H1 (cell line): Measurements from ENCODE around the gene FHIT. TPM values are rescaled to one million over a fixed set of nuclear protein-coding genes. Genes with fewer than 3 reads are reported as not detected.

Experiments used
- CTCF ChIA-PET: fragments of 300-600 bp; sonication (Branson Sonifier 250); formaldehyde crosslinking; loops from one replicate; lab custom pipeline; 2021; ENCODE audit not compliant: partially characterized antibody; lab: Charles Lee
- POLR2A ChIA-PET: fragments of 300-600 bp; sonication (Branson Sonifier 250); formaldehyde crosslinking; loops from one replicate; lab custom pipeline; 2021; ENCODE audit warnings: inconsistent platforms; ENCODE audit not compliant: partially characterized antibody; lab: Charles Lee
- DNase-seq, 2 experiments: peaks; one replicate each; pipeline versions ENCODE4 v3.0.0 to v3.0.0-alpha.2; 2010 to 2022; ENCODE audit warnings: low spot score in 2 of 2, low read depth in 1 of 2, mixed read lengths in 1 of 2
- FAIRE-seq: peaks from 2 replicates; lab custom pipeline; 2011; peaks lifted over from hg19 to GRCh38; lab: Jason Lieb, UNC
- H2AFZ ChIP-seq: 2 replicates; pipeline ENCODE4 v1.8.1; 2012; ENCODE audit warnings: low read length, inconsistent platforms
- H2AK5ac ChIP-seq: 2 replicates; pipeline ENCODE4 v1.6.1; 2013; ENCODE audit warnings: low read depth, low read length
- H2BK120ac ChIP-seq: replicated peaks from 2 replicates; pipeline ENCODE3; 2013; ENCODE audit warnings: low read depth, low read length, inconsistent platforms
- H2BK12ac ChIP-seq: 2 replicates; pipeline ENCODE4 v1.6.1; 2013; ENCODE audit warnings: low read depth, low read length
- H2BK15ac ChIP-seq: 2 replicates; pipeline ENCODE4 v1.6.1; 2013; ENCODE audit warnings: low read length
- H2BK20ac ChIP-seq: 2 replicates; pipeline ENCODE4 v1.6.1; 2013; ENCODE audit warnings: low read length
- H2BK5ac ChIP-seq: 2 replicates; pipeline ENCODE4 v1.6.1; 2013; ENCODE audit warnings: low read depth, low read length
- H3K14ac ChIP-seq: 2 replicates; pipeline ENCODE4 v1.6.1; 2013; ENCODE audit warnings: inconsistent platforms; ENCODE audit not compliant: insufficient read length
- H3K18ac ChIP-seq: 2 replicates; pipeline ENCODE4 v1.6.1; 2013; ENCODE audit warnings: low read length; ENCODE audit errors: extremely low read depth
- H3K23ac ChIP-seq: 2 replicates; pipeline ENCODE4 v1.6.1; 2013; ENCODE audit warnings: inconsistent platforms; ENCODE audit not compliant: insufficient read length
- H3K23me2 ChIP-seq: 2 replicates; pipeline ENCODE4 v1.6.1; 2013; ENCODE audit warnings: low read depth, low read length
- H3K27ac ChIP-seq: 2 replicates; pipeline ENCODE4 v1.6.1; 2011; ENCODE audit warnings: low read depth, low read length, inconsistent platforms
- H3K27me3 ChIP-seq, 4 experiments: replicated peaks in 1 of 4; 1 replicate in 1 of 4; 2 replicates in 3 of 4; pipeline versions ENCODE4 v1.6.1 to v1.8.1; 2011 to 2013; ENCODE audit warnings: low read length in 3 of 4, mild to moderate bottlenecking in 3 of 4, inconsistent platforms in 2 of 4, mixed read lengths in 2 of 4, moderate library complexity in 1 of 4; ENCODE audit not compliant: control insufficient read depth in 3 of 4, insufficient read depth in 3 of 4; ENCODE audit errors: extremely low read depth in 1 of 4
- H3K36me3 ChIP-seq, 4 experiments: 2 replicates each; pipeline versions ENCODE4 v1.6.1 to v1.8.1; 2011 to 2013; ENCODE audit warnings: mild to moderate bottlenecking in 4 of 4, low read length in 3 of 4, moderate library complexity in 2 of 4, control low read depth in 1 of 4, inconsistent platforms in 1 of 4; ENCODE audit not compliant: insufficient read depth in 4 of 4, control insufficient read depth in 2 of 4
- H3K4ac ChIP-seq: replicated peaks from 2 replicates; pipeline ENCODE3; 2013; ENCODE audit warnings: low read length, low read depth, mixed read lengths, inconsistent platforms; ENCODE audit not compliant: insufficient read length
- H3K4me1 ChIP-seq, 4 experiments: replicated peaks in 1 of 4; 1 replicate in 1 of 4; 2 replicates in 3 of 4; pipeline versions ENCODE4 v1.6.1 to v1.8.1; 2011 to 2013; ENCODE audit warnings: low read length in 3 of 4, inconsistent platforms in 2 of 4, mixed read lengths in 1 of 4; ENCODE audit not compliant: insufficient read depth in 4 of 4, control insufficient read depth in 3 of 4
- H3K4me2 ChIP-seq, 2 experiments: 2 replicates each; pipeline versions ENCODE4 v1.6.1 to v1.8.1; 2011 to 2013; ENCODE audit warnings: low read depth in 2 of 2, low read length in 2 of 2, control low read depth in 1 of 2, inconsistent platforms in 1 of 2, mild to moderate bottlenecking in 1 of 2; ENCODE audit not compliant: insufficient read depth in 1 of 2
- H3K4me3 ChIP-seq, 4 experiments: fragments of 200-600, 300-600 bp in 1 of 4; sonication (generic), shearing (Covaris generic), sonication (Bioruptor Twin) in 1 of 4; 2 replicates each; pipeline versions ENCODE4 v1.5.1 to v1.8.1; 2011 to 2016; ENCODE audit warnings: low read length in 4 of 4, low read depth in 3 of 4, control low read depth in 2 of 4, inconsistent platforms in 2 of 4, mild to moderate bottlenecking in 2 of 4, mixed read lengths in 1 of 4, moderate library complexity in 1 of 4; ENCODE audit not compliant: insufficient read depth in 2 of 4; ENCODE audit errors: extremely low read depth in 1 of 4
- H3K56ac ChIP-seq: replicated peaks from 2 replicates; pipeline ENCODE3; 2013; ENCODE audit warnings: low read depth, mild to moderate bottlenecking, mixed read lengths, low read length, inconsistent platforms; ENCODE audit not compliant: insufficient read length
- H3K79me1 ChIP-seq: 2 replicates; pipeline ENCODE4 v1.6.1; 2013; ENCODE audit warnings: low read depth, low read length, control low read depth
- H3K79me2 ChIP-seq, 2 experiments: 2 replicates each; pipeline versions ENCODE4 v1.6.1 to v1.8.1; 2012 to 2013; ENCODE audit warnings: low read length in 2 of 2, mild to moderate bottlenecking in 2 of 2, inconsistent platforms in 1 of 2; ENCODE audit not compliant: insufficient read depth in 2 of 2, control insufficient read depth in 1 of 2
- H3K9ac ChIP-seq, 4 experiments: replicated peaks in 1 of 4; 1 replicate in 1 of 4; 2 replicates in 3 of 4; pipeline versions ENCODE4 v1.6.1 to v1.8.1; 2011 to 2013; ENCODE audit warnings: low read depth in 3 of 4, low read length in 3 of 4, control low read depth in 2 of 4, mild to moderate bottlenecking in 2 of 4, moderate library complexity in 2 of 4, inconsistent platforms in 1 of 4; ENCODE audit errors: extremely low read depth in 1 of 4
- H3K9me3 ChIP-seq, 2 experiments: 2 replicates each; pipeline versions ENCODE4 v1.6.1 to v1.8.1; 2012 to 2013; ENCODE audit warnings: mild to moderate bottlenecking in 2 of 2, moderate library complexity in 2 of 2, control low read depth in 1 of 2, inconsistent platforms in 1 of 2, low read depth in 1 of 2, low read length in 1 of 2, mixed read lengths in 1 of 2; ENCODE audit not compliant: insufficient read depth in 2 of 2
- H4K20me1 ChIP-seq, 2 experiments: replicated peaks in 1 of 2; 2 replicates each; pipeline versions ENCODE3 to v1.8.1; 2011 to 2013; ENCODE audit warnings: inconsistent platforms in 2 of 2, low read length in 2 of 2, mild to moderate bottlenecking in 1 of 2; ENCODE audit not compliant: insufficient read depth in 2 of 2, control insufficient read depth in 1 of 2
- H4K5ac ChIP-seq: 2 replicates; pipeline ENCODE4 v1.6.1; 2013; ENCODE audit warnings: low read length, low read depth, mixed read lengths, inconsistent platforms; ENCODE audit not compliant: insufficient read length
- H4K8ac ChIP-seq: 2 replicates; pipeline ENCODE4 v1.8.0; 2013; ENCODE audit warnings: mild to moderate bottlenecking, moderate library complexity, low read length, inconsistent platforms; ENCODE audit not compliant: insufficient read depth; ENCODE audit errors: extremely low read depth
- H4K91ac ChIP-seq: replicated peaks from 2 replicates; pipeline ENCODE3; 2013; ENCODE audit warnings: low read length, mixed read lengths, inconsistent platforms; ENCODE audit not compliant: insufficient read length
- USF2 ChIP-seq: IDR thresholded peaks from 2 replicates; pipeline ENCODE4 v1.6.1; 2011; ENCODE audit warnings: low read length, improper control_type of control experiment
- WGBS, 2 experiments: shearing (Covaris generic) in 1 of 2; methylation state at CpG; one replicate each; pipeline versions ENCODE4 v1.1.6 to v1.1.7; 2013 to 2015; ENCODE audit warnings: low lambda C conversion rate in 2 of 2, mixed read lengths in 2 of 2, inconsistent platforms in 1 of 2, low coverage in 1 of 2, missing lambda C conversion rate in 1 of 2; ENCODE audit not compliant: insufficient replicate concordance in 2 of 2, insufficient coverage in 1 of 2, insufficient read length in 1 of 2; ENCODE audit errors: extremely low coverage in 1 of 2, missing lambda C conversion rate in 1 of 2; 5-methylcytosine and 5-hydroxymethylcytosine counted together
- polyA plus RNA-seq, 7 experiments: library from polyadenylated mRNA; depleted of rRNA in 3 of 7; stranded (reverse) in 5 of 7; unstranded in 2 of 7; fragments of >200 nt in 5 of 7; fragments of 200-250 nt in 2 of 7; gene quantifications; 1 replicate in 5 of 7; 2 replicates in 1 of 7; 4 replicates in 1 of 7; pipeline versions ENCODE4 v1.2.1 to v1.2.3, GENCODE V29; 2011 to 2013; ENCODE audit warnings: missing spikeins in 2 of 7, mixed read lengths in 2 of 7
- total RNA-seq: library from RNA; stranded (reverse); fragmentation: NEBNext Ultra II Directional; extraction: Animal tissue kit (Norgen Biotek cat#: 25700); gene quantifications from 2 replicates; pipeline ENCODE4 v1.2.1, GENCODE V29; 2021

Gene FHIT
- total and polyA plus RNA-seq, 2 of the 8 experiments (the other 6 are each of a cell fraction or from before 2014, with no cell fraction given): 1.2 to 3.2 TPM

GRCh38 chr3:59750391-59750790 is 1500.9 kb downstream of the FHIT start:
- Histone ChIP-seq H4K91ac (no peak overlapping the region), H3K4me2 (no peak overlapping the region), H2BK20ac (no peak overlapping the region), H3K18ac (no peak overlapping the region), H3K27me3 (peaks cover 0 to 2% (median 1%) of the 10 kb centered on the region in 4 experiments; a peak in 1 of 7 replicates), H3K4me1 (peaks cover 0 to 6% (median 0%) of the 10 kb centered on the region in 4 experiments; a peak in 2 of 7 replicates), H3K36me3 (no peaks in the 10 kb centered on the region), H3K4me3 (no peak overlapping the region), H3K23ac (no peak overlapping the region), H3K23me2 (no peaks in the 10 kb centered on the region), H3K4ac (no peak overlapping the region), H2BK12ac (no peak overlapping the region), H3K14ac (no peak overlapping the region), H3K9me3 (no peaks in the 10 kb centered on the region), H2BK5ac (no peak overlapping the region), H2BK120ac (no peak overlapping the region), H2AFZ (no peak overlapping the region), H3K27ac (no peak overlapping the region), H2BK15ac (no peak overlapping the region), H3K79me1 (no peaks in the 10 kb centered on the region), H3K79me2 (no peaks in the 10 kb centered on the region), H4K5ac (no peak overlapping the region), H4K8ac (no peak overlapping the region), H2AK5ac (no peak overlapping the region), H3K56ac (no peak overlapping the region), H3K9ac (no peak overlapping the region), H4K20me1 (no peaks in the 10 kb centered on the region)
- DNase-seq: no peak
- WGBS, 2 experiments: 88% methylated on average over 1 of the region's 1 CpG; no CpG with 5 or more reads in 1 of the 2 experiments
- TF ChIP-seq USF2: no peak
- ChIA-PET CTCF (interaction anchor here (0.6 to 0.7 kb wide), 2 partner anchors 10 to 13 kb away, joined by 3 read pairs; no protein-coding TSS in a partner anchor), POLR2A (interaction anchor here (0.7 kb wide), 1 partner anchor 10 kb away, joined by 3 read pairs; no protein-coding TSS in a partner anchor)
- FAIRE-seq: no peak
